Liver (tissue), 9 donors: ENCODE measurements around the gene SCGN. TPM values are rescaled to one million over a fixed set of nuclear protein-coding genes. Genes with fewer than 3 reads are reported as not detected.

ENCODE experiments used
- DNase-seq: peaks from one replicate; pipeline ENCODE4 v3.0.0-alpha.2; 2017; ENCODE audit warnings: low spot score
- H3K27ac ChIP-seq, 2 donors: one replicate each; pipeline ENCODE4 v1.7.0; 2013; ENCODE audit warnings: inconsistent platforms in 2 of 2, low read length in 2 of 2, control low read depth in 1 of 2, low read depth in 1 of 2, mild to moderate bottlenecking in 1 of 2
- H3K27me3 ChIP-seq, 4 donors: one replicate each; pipeline versions ENCODE4 v1.6.1 to v1.7.0; 2013; ENCODE audit warnings: low read length in 3 of 4, inconsistent platforms in 1 of 4, mild to moderate bottlenecking in 1 of 4, moderate library complexity in 1 of 4; ENCODE audit not compliant: control insufficient read depth in 4 of 4, insufficient read depth in 4 of 4
- H3K36me3 ChIP-seq, 4 donors: one replicate each; pipeline versions ENCODE4 v1.6.1 to v1.7.0; 2013; ENCODE audit warnings: low read length in 3 of 4, mild to moderate bottlenecking in 3 of 4, low read depth in 1 of 4, moderate library complexity in 1 of 4; ENCODE audit not compliant: control insufficient read depth in 4 of 4, insufficient read depth in 3 of 4
- H3K4me1 ChIP-seq, 4 donors: one replicate each; pipeline versions ENCODE4 v1.6.1 to v1.7.0; 2013; ENCODE audit warnings: low read length in 3 of 4, mild to moderate bottlenecking in 3 of 4, moderate library complexity in 1 of 4; ENCODE audit not compliant: control insufficient read depth in 4 of 4, insufficient read depth in 4 of 4
- H3K4me3 ChIP-seq, 3 donors: one replicate each; pipeline versions ENCODE4 v1.6.1 to v1.7.0; 2013; ENCODE audit warnings: low read length in 3 of 3, control low read depth in 1 of 3, low read depth in 1 of 3, mild to moderate bottlenecking in 1 of 3
- H3K9ac ChIP-seq, 2 donors: one replicate each; pipeline ENCODE4 v1.7.0; 2013; ENCODE audit warnings: low read length in 2 of 2, mild to moderate bottlenecking in 2 of 2, moderate library complexity in 2 of 2, control low read depth in 1 of 2, low read depth in 1 of 2
- H3K9me3 ChIP-seq, 4 donors: one replicate each; pipeline versions ENCODE4 v1.6.1 to v1.7.0; 2013; ENCODE audit warnings: low read length in 3 of 4; ENCODE audit not compliant: control insufficient read depth in 4 of 4
- CTCF ChIP-seq: fragments of 150-350 bp; IDR thresholded peaks from 2 replicates; pipeline ENCODE4 v1.5.1; 2017; ENCODE audit warnings: improper control_type of control experiment, low read depth, low read length; ENCODE audit not compliant: missing input control
- EGR1 ChIP-seq, 2 donors: IDR thresholded peaks; 2 replicates each; pipeline ENCODE4 v1.6.1; 2016 to 2018; ENCODE audit warnings: antibody characterized with exemption in 2 of 2, low read depth in 2 of 2
- FOXA1 ChIP-seq: IDR thresholded peaks from 2 replicates; pipeline ENCODE4 v1.6.1; 2016; ENCODE audit warnings: antibody characterized with exemption
- HNF4A ChIP-seq, 2 donors: conservative IDR thresholded peaks; 2 replicates each; pipeline ENCODE4 v1.6.1; 2016; ENCODE audit warnings: antibody characterized with exemption in 2 of 2, mild to moderate bottlenecking in 2 of 2
- HNF4G ChIP-seq: IDR thresholded peaks from 2 replicates; pipeline ENCODE4 v1.6.1; 2016; ENCODE audit warnings: antibody characterized with exemption
- MAX ChIP-seq: IDR thresholded peaks from 2 replicates; pipeline ENCODE4 v1.6.1; 2016; ENCODE audit warnings: antibody characterized with exemption
- NR2F2 ChIP-seq: IDR thresholded peaks from 2 replicates; pipeline ENCODE4 v1.6.1; 2016; ENCODE audit warnings: antibody characterized with exemption
- RAD21 ChIP-seq, 2 donors: IDR thresholded peaks; 2 replicates each; pipeline ENCODE4 v1.6.1; 2016; ENCODE audit warnings: antibody characterized with exemption in 2 of 2, mild to moderate bottlenecking in 2 of 2
- RXRA ChIP-seq, 2 donors: IDR thresholded peaks; 2 replicates each; pipeline ENCODE4 v1.6.1; 2017 to 2018; ENCODE audit warnings: antibody characterized with exemption in 2 of 2, mild to moderate bottlenecking in 1 of 2
- SP1 ChIP-seq: IDR thresholded peaks from 2 replicates; pipeline ENCODE4 v1.6.1; 2018; ENCODE audit warnings: antibody characterized with exemption, mild to moderate bottlenecking
- TAF1 ChIP-seq: conservative IDR thresholded peaks from 2 replicates; pipeline ENCODE4 v1.6.1; 2016; ENCODE audit warnings: antibody characterized with exemption, mild to moderate bottlenecking
- YY1 ChIP-seq: IDR thresholded peaks from 2 replicates; pipeline ENCODE4 v1.6.1; 2016; ENCODE audit warnings: antibody characterized with exemption, mild to moderate bottlenecking
- ZBTB33 ChIP-seq: IDR thresholded peaks from 2 replicates; pipeline ENCODE4 v1.6.1; 2016; ENCODE audit warnings: antibody characterized with exemption
- WGBS: extraction: QIAGEN DNeasy Blood & Tissue Kit; methylation state at CpG from one replicate; pipeline ENCODE4 v1.1.7; 2013; 5-methylcytosine and 5-hydroxymethylcytosine counted together
- polyA plus RNA-seq, 2 donors: library from polyadenylated mRNA; stranded (reverse) in 1 of 2; unstranded in 1 of 2; fragments of 200-250 nt in 1 of 2; fragments of >200 nt in 1 of 2; fragmentation: Nextera tagmentation in 1 of 2; extraction: Ambion mirVana in 1 of 2; gene quantifications; one replicate each; pipeline versions ENCODE4 v1.2.1 to v1.2.3, GENCODE V29; 2013 to 2015
- total RNA-seq, 2 donors: library from RNA; depleted of rRNA; stranded (reverse); fragments of >200 nt; gene quantifications; one replicate each; pipeline ENCODE4 v1.2.3, GENCODE V29; 2014
- TF ChIP-seq, protein P1 (sequence below): IDR thresholded peaks from 2 replicates; pipeline ENCODE4 v1.6.1; 2016; ENCODE audit warnings: antibody characterized with exemption
- TF ChIP-seq, protein P2 (sequence below): IDR thresholded peaks from 2 replicates; pipeline ENCODE4 v1.6.1; 2016; ENCODE audit warnings: antibody characterized with exemption, mild to moderate bottlenecking
- donor health status: healthy.
- donor health status: healthy.
- donor health status: healthy.
- donor health status: healthy.
- donor health status: healthy.

The SCGN gene
- total and polyA plus RNA-seq, 4 donors = 0.28 to 8.1 (median 2.8) TPM

GRCh38 chr6:25649611-25650010 lies 2.4 kb upstream of the SCGN start:
- Histone ChIP-seq H3K4me3 (no peak overlapping the region), H3K9ac (no peak overlapping the region), H3K27me3 (peaks cover 0 to 12% (median 5%) of the 10 kb centered on the region in 4 donors), H3K9me3 (no peaks in the 10 kb centered on the region), H3K4me1 (peaks cover 0 to 5% (median 1%) of the 10 kb centered on the region in 4 donors), H3K27ac (no peak overlapping the region), H3K36me3 (no peaks in the 10 kb centered on the region)
- TF ChIP-seq TAF1 (no peak), EGR1 (IDR thresholded peaks at IDR 0.05; ENCODE audit: low read depth in 2 of 2) (no peak)
- 50% methylated on average over 1 of the region's 1 CpG for WGBS
- DNase-seq = no peak

- Histone ChIP-seq H3K9ac (no peak overlapping the region), H3K27me3 (peaks cover 0 to 17% (median 5%) of the 10 kb centered on the region in 4 donors)
- no peak for TF ChIP-seq TAF1
- TF ChIP-seq RAD21 (IDR thresholded peaks at IDR 0.05) = no peak
- TF ChIP-seq RXRA (IDR thresholded peaks at IDR 0.05) = no peak
- no peak for TF ChIP-seq YY1
- TF ChIP-seq HNF4A (conservative IDR thresholded peaks at IDR 0.05) = no peak
- TF ChIP-seq ZBTB33 = no peak
- no peak for TF ChIP-seq HNF4G
- TF ChIP-seq NR2F2 = no peak
- TF ChIP-seq SP1 = no peak
- no peak for TF ChIP-seq FOXA1
- TF ChIP-seq, protein P1, sequence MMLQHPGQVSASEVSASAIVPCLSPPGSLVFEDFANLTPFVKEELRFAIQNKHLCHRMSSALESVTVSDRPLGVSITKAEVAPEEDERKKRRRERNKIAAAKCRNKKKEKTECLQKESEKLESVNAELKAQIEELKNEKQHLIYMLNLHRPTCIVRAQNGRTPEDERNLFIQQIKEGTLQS = no peak
- TF ChIP-seq, protein P2, sequence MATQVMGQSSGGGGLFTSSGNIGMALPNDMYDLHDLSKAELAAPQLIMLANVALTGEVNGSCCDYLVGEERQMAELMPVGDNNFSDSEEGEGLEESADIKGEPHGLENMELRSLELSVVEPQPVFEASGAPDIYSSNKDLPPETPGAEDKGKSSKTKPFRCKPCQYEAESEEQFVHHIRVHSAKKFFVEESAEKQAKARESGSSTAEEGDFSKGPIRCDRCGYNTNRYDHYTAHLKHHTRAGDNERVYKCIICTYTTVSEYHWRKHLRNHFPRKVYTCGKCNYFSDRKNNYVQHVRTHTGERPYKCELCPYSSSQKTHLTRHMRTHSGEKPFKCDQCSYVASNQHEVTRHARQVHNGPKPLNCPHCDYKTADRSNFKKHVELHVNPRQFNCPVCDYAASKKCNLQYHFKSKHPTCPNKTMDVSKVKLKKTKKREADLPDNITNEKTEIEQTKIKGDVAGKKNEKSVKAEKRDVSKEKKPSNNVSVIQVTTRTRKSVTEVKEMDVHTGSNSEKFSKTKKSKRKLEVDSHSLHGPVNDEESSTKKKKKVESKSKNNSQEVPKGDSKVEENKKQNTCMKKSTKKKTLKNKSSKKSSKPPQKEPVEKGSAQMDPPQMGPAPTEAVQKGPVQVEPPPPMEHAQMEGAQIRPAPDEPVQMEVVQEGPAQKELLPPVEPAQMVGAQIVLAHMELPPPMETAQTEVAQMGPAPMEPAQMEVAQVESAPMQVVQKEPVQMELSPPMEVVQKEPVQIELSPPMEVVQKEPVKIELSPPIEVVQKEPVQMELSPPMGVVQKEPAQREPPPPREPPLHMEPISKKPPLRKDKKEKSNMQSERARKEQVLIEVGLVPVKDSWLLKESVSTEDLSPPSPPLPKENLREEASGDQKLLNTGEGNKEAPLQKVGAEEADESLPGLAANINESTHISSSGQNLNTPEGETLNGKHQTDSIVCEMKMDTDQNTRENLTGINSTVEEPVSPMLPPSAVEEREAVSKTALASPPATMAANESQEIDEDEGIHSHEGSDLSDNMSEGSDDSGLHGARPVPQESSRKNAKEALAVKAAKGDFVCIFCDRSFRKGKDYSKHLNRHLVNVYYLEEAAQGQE = no peak
- no peak for TF ChIP-seq MAX
- no peak for TF ChIP-seq CTCF
Observed at GRCh38 chr6:25655723-25656122, 3.7 kb downstream of the SCGN start.

More at GRCh38 chr6:25655723-25656122, 3.7 kb downstream of the SCGN start:
- 60% methylated on average over 1 of the region's 1 CpG for WGBS
- Histone ChIP-seq H3K4me3 (no peak overlapping the region), H3K27ac (no peak overlapping the region), H3K9me3 (no peaks in the 10 kb centered on the region), H3K36me3 (no peaks in the 10 kb centered on the region), H3K4me1 (peaks cover 3 to 15% (median 7%) of the 10 kb centered on the region in 4 donors)
- no peak for DNase-seq
